Measurements from ENCODE around the gene TTC28.
"Not testable (repeated sequence)": the region's sequence is repeated elsewhere in the genome, so short reads cannot be mapped to it uniquely, and the experiment has no call there.

Gene TTC28

DNA sequence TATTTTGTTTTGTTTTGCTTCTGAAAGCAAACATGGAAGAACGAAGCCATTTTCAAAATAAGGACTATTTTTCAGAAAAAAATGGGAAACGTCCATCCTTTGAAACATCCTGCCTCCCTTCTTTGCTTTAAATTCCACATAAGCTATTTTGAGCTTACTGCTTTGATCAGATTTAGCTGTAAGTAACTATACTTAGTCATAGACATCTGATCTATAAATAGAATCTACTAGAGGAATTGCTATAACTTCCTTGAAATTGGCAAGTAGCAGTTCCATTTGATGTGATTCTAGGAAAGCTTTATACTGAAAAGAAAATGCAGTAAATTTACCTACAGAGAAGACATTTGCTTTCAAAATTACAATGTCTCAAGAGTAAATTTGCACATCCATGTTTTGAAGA is 305.8 kb downstream of the TTC28 start:
- Histone ChIP-seq H3K4me1 (ENCODE audit: control insufficient read depth in 1 of 2, insufficient read depth in 1 of 2, low read depth in 1 of 2, low read length in 1 of 2) (no peaks in the 10 kb centered on the region), H3K4me3 (ENCODE audit: low read depth in 1 of 2, low read length in 1 of 2) (no peak overlapping the region), H3K27ac (no peak overlapping the region), H3K36me3 (no peaks in the 10 kb centered on the region), H3K9me3 (no peaks in the 10 kb centered on the region), H3K27me3 (no peaks in the 10 kb centered on the region)
- TF ChIP-seq, protein P1, sequence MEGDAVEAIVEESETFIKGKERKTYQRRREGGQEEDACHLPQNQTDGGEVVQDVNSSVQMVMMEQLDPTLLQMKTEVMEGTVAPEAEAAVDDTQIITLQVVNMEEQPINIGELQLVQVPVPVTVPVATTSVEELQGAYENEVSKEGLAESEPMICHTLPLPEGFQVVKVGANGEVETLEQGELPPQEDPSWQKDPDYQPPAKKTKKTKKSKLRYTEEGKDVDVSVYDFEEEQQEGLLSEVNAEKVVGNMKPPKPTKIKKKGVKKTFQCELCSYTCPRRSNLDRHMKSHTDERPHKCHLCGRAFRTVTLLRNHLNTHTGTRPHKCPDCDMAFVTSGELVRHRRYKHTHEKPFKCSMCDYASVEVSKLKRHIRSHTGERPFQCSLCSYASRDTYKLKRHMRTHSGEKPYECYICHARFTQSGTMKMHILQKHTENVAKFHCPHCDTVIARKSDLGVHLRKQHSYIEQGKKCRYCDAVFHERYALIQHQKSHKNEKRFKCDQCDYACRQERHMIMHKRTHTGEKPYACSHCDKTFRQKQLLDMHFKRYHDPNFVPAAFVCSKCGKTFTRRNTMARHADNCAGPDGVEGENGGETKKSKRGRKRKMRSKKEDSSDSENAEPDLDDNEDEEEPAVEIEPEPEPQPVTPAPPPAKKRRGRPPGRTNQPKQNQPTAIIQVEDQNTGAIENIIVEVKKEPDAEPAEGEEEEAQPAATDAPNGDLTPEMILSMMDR (IDR thresholded peaks at IDR 0.05): no peak

DNA sequence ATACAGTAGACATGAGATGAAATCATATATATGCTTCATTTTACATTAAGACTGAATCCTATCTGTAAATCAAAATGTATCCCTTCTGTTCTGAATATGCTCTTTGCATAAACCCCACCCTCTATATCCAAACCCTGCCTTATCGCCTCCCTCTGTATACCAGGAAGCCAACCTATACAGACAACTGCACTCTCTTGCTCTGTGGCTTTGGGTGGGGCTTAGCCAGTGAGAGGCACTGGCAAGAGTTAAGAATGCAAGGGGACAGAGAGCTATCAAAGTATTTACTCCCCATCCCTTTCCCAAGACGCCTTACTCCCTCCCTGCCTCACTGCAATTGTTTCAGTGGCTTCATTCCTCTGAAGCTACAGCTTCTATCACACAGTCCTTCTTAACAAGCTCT is 309.8 kb downstream of the TTC28 start:
- TF ChIP-seq, protein P1 (IDR thresholded peaks at IDR 0.05): no peak
- Histone ChIP-seq H3K9me3 (no peaks in the 10 kb centered on the region), H3K4me3 (ENCODE audit: low read depth in 1 of 2, low read length in 1 of 2) (no peak overlapping the region), H3K4me1 (ENCODE audit: control insufficient read depth in 1 of 2, insufficient read depth in 1 of 2, low read depth in 1 of 2, low read length in 1 of 2) (no peaks in the 10 kb centered on the region), H3K36me3 (no peaks in the 10 kb centered on the region), H3K27ac (no peak overlapping the region), H3K27me3 (no peaks in the 10 kb centered on the region)

DNA sequence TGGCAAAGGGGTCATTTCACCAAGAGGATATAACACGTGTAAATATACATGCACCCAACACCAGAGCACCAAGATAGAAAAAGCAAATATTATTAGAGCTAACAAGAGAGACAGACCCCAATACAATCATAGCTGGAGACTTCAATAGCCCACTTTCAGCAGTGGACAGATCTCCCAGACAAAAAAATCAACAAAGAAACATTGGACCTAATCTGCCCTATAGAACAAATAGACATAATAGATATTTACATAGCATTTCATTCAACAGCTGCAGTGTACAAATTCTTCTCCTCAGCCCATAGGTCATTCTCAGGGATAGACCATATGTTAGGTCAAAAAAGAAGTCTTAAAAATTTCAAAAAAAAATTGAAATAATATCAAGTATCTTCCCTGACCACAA is 312.8 kb downstream of the TTC28 start:
- Histone ChIP-seq H3K27ac (no peak overlapping the region), H3K4me1 (ENCODE audit: control insufficient read depth in 1 of 2, insufficient read depth in 1 of 2, low read depth in 1 of 2, low read length in 1 of 2) (no peaks in the 10 kb centered on the region), H3K27me3 (no peaks in the 10 kb centered on the region), H3K9me3 (no peaks in the 10 kb centered on the region), H3K4me3 (ENCODE audit: low read depth in 1 of 2, low read length in 1 of 2) (no peak overlapping the region), H3K36me3 (no peaks in the 10 kb centered on the region)
- TF ChIP-seq, protein P1 (IDR thresholded peaks at IDR 0.05): no peak

DNA sequence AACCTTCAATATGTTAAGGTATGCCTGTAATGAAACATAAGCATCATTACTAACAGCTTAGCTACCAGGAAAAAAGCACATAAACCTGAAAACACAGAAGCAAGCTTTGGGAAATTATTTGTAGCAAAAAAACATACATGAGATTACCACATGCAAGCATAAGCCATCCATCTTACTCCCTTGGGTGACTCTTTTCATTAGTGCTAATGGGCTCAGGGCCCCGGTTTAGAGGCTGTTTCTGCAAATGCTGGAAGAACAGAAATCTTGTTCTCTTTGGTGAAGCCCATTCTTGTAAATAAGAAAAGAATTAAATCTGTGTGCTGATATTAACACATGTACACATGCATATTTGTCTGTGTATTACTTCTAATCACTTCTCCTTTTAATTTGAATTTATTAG is 314.3 kb downstream of the TTC28 start:
- Histone ChIP-seq H3K4me1 (ENCODE audit: control insufficient read depth in 1 of 2, insufficient read depth in 1 of 2, low read depth in 1 of 2, low read length in 1 of 2) (no peaks in the 10 kb centered on the region), H3K27me3 (no peaks in the 10 kb centered on the region), H3K4me3 (ENCODE audit: low read depth in 1 of 2, low read length in 1 of 2) (no peak overlapping the region), H3K36me3 (no peaks in the 10 kb centered on the region), H3K9me3 (no peaks in the 10 kb centered on the region), H3K27ac (no peak overlapping the region)
- TF ChIP-seq, protein P1 (IDR thresholded peaks at IDR 0.05): no peak

DNA sequence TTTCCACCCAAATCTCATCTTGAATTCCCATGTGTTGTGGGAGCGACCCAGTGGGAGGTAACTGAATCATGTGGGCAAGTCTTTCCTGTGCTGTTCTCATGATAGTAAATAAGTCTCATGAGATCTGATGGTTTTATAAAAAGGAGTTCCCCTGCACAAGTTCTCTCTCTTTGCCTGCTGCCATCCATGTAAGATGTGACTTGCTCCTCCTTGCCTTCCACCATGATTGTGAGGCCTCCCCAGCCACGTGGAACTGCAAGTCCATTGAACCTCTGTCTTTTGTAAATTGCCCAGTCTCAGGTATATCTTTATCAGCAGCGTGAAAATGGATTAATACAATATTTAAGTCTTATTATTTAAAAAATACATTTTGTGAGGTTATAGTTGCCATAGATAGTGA is 315.5 kb downstream of the TTC28 start:
- H3K4me1 ChIP-seq (ENCODE audit: control insufficient read depth in 1 of 2, insufficient read depth in 1 of 2, low read depth in 1 of 2, low read length in 1 of 2); H3K27me3 ChIP-seq; H3K4me3 ChIP-seq (ENCODE audit: low read depth in 1 of 2, low read length in 1 of 2); H3K36me3 ChIP-seq; H3K27ac ChIP-seq; H3K9me3 ChIP-seq: not testable (repeated sequence)

DNA sequence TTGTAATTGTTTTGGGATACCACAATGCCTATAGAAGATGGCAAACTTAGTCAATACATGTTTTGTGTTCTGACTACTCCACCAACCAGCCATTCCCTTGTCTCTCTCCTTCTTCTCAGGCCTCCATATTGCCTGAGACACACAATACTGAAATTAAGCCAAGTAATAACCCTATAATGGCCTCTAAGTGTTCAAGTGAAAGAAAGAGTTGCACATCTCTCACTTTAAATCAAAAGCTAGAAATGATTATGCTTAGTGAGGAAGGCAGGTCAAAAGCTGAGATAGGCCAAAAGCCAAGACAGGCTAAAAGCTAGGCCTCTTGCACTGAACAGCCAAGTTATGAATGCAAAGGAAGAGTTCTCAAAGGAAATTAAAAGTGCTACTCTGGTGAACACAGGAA is 318.7 kb downstream of the TTC28 start:
- Histone ChIP-seq H3K4me1 (ENCODE audit: control insufficient read depth in 1 of 2, insufficient read depth in 1 of 2, low read depth in 1 of 2, low read length in 1 of 2) (no peaks in the 10 kb centered on the region), H3K27ac (no peak overlapping the region), H3K4me3 (ENCODE audit: low read depth in 1 of 2, low read length in 1 of 2) (no peak overlapping the region), H3K36me3 (no peaks in the 10 kb centered on the region), H3K27me3 (no peaks in the 10 kb centered on the region), H3K9me3 (no peaks in the 10 kb centered on the region)
- TF ChIP-seq, protein P1 (IDR thresholded peaks at IDR 0.05): no peak

All from neutrophil (primary cell).